ENCODE data around the gene IL17B.

The IL17B gene

GRCh38 chr5:149414405-149415065, 35.4 kb upstream of the IL17B start:
- no peak for DNase-seq

- DNase-seq: no peak
Measured at GRCh38 chr5:149413477-149414210, 34.6 kb upstream of the IL17B start.

GRCh38 chr5:149412783-149413476, 33.8 kb upstream of the IL17B start:
- DNase-seq: no peak

DNA sequence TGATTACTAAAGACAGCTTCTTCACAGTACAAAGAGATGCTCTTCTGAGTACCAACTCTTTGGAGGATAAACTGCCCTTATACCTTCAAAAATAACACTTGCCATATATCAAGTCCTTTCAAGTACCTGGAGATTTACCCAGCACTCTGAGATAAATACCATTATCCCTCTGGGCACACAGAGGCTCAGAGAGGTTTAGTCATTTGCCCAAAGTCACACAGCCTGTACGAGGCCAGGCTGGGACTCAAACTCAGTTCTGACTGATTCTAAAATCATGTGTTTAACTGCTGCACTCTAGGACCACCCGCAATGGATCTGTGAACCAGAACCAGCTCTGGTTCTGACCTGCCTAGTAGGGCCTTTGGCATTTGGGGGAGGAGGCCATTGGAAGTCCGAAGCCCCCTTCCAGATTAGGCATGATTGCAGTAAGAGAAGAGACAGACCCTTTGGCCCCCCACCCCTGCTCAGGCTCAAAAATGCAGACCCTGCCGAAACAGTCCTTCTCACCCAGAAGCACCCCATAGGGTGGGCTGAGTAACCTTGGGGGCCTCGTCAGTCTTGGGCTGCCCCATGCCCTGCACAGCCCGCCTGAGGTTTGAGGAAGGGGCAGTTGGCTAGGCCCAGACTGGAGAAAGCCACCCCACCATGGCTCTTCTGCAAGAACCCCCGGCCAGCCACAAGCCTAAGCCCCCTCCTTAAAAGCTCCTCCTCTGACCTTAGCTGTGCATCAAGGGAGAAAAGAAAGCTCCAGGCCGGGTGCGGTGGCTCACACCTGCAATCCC, 32.8 kb upstream of the IL17B start:
- DNase-seq: no peak

- no peak for DNase-seq
Measured at GRCh38 chr5:149410721-149411432, 31.8 kb upstream of the IL17B start.

DNA sequence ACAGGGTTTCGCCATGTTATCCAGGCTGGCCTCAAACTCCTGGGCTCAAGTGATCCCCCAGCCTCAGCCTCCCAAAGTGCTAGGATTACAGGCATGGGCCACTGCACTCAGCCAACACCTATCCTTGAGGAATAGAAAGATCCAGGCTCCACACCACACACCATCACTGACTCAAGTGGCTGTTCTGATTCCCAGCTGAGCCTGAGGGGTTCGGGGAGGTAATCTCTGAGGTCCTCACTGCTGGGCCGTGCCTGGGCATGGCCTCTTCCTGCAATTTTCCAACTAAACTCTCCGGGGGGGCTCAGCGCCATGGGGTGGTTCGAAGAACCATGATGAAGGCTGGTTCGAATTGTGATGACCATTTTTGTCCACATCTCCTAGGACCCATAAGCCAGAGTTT, 31.0 kb upstream of the IL17B start:
- no peak for DNase-seq

- no peak for DNase-seq
Measured at GRCh38 chr5:149409268-149409948, 30.3 kb upstream of the IL17B start.

GRCh38 chr5:149408252-149409099, 29.4 kb upstream of the IL17B start:
- no peak for DNase-seq

DNA sequence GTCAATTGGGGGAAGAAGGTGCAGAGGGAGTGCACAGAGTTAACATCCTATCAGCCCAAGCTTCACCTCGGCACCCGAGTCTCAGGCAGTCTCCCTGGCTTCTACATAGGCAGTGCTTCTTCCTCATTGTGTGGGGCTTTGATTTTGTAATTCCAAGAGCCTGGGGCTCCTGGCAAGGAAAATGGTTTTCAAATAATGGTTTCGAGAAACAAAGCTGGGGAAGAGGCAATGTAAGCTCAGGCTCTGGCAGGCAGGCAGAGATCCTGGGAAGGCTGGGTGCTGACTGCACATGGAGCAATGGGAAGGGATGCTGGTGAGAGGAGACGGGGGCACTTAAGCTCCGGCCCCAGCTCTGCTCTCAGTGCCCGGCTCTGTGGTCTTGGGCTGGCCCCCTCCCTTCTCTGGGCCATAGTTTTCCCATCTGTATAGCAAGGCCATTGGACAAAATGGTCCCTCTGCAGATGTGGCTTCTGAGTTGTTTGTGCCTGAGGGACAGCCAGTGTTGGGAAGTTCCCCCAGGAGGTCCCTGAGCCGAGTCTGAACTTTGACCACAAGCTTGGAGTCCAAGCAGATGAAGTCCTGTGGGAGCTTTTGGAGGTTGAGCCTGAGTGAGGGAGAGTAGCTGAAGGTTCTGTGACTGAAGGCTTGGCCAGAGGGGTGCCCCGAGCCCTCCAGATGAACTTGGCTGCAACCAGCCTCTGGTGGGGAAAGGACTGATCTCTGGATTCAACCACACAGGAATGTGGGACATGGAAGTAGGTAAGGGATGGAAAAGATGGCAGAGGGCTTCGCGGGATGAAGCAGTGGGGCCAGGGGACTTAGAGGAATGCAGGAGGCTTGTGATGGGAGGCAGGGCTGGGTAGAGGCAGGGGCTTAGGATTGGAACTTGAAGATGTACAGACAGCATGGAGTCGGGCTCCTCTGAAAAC, 28.5 kb upstream of the IL17B start:
- no peak for DNase-seq

DNA sequence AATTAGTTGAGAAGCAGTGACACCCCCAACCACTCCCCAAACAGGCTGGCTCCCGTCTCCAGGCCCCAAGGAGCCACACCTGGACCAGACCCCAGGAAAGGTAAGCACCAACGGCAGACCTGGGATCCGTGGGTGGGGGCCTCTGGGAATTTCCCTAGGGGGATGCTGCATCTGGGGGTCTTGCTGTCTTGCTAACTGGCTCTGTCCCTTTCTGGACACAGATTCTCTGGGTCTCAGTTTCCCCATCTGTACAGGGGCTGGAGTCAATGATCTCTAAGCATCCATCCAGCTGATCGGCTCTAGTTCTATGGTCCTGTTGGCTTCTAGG, 27.9 kb upstream of the IL17B start:
- no peak for DNase-seq

DNA sequence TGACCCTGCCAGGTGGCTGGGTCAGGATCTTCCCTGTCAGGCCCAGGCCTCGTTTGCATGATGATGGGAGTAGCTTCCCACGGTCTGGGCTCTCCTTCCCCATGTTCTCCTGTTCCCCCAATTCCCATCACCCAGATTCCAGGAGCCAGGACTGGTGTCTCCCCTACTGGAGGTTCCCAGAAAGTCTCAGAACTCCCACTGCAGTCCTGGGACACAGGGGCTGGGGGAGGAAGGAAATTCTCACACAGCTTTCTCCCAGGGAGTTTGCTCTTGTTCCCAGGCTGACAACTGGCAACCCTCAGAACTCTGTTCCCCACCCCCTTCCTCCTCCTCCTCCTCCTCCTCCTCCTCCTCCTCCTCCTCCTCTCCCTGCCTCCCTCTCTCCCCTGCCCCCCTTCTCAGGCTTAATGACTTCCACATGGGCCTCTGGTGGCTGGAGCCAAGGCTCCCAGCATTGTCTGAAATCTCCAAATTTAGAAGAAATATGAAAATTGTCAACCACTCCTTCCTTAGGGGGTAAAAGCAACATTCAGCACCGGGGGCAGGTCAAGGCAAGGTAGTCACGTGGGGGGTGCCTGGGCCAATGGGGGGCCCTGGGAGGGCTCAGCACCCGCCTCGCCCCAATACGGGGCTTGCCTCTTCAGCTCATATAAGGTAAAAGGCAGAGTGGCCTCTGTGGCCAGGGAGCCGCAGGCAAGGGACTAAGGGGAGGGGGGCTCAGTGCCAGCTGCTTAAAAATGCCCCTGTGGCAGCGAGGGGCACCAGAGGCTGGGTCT, 27.3 kb upstream of the IL17B start:
- DNase-seq: no peak

- no peak for DNase-seq
Measured at GRCh38 chr5:149405550-149406202, 26.6 kb upstream of the IL17B start.

- no peak for DNase-seq
Measured at GRCh38 chr5:149404746-149405549, 25.9 kb upstream of the IL17B start.

- peak; percentile 44 for DNase-seq
Measured at GRCh38 chr5:149403923-149404745, 25.0 kb upstream of the IL17B start.

DNA sequence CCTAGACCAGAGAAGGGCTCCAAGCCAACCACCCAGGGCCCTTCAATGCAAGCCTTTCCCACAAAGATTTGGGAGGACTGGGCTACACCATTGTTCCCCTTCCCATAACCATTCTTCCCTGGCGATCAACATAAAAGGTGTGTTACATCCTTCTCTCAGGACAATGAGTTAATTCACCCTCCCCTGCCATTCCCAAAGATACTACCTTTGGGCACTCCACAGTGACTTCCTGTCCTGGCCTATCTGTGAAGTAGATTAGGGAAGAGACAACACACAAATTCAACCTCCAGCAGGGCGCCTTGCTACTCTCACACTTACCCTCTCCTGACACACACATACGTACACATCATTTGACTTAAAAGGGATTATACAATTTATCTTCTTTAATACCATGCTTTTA, 23.2 kb upstream of the IL17B start:
- no peak for DNase-seq

DNA sequence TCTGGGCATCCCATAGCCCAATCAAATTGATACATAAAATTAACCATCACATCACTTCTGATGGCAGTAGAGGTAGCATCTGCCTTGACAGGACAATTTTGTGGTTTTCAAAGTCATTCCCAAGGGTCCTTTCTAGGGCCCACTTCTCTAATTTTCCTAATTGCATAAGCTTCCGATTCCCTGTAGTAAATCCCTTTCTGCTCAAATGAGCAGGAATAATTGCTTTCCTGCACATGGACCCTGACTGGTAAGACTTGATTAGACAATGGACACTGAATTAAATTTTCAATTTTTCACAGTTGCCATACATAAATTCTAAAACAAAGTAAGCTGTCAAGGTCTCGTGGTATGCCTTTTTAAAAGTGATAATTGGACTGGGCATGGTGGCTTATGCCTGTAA, 22.0 kb upstream of the IL17B start:
- DNase-seq: no peak

- no peak for DNase-seq
Measured at GRCh38 chr5:149400304-149400703, 21.2 kb upstream of the IL17B start.
